C1 segment of cervical spinal cord (tissue), 14 donors: ENCODE measurements around the gene LINGO4.
"Not testable (repeated sequence)": the region's sequence is repeated elsewhere in the genome, so short reads cannot be mapped to it uniquely, and the experiment has no call there.

Experiments
- DNase-seq, 14 donors: peaks; one replicate each; lab custom pipeline; 2025; lab: John Stamatoyannopoulos, UW

LINGO4 gene

GRCh38 chr1:151782741-151783140 is 22.5 kb downstream of the LINGO4 start:
- DNase-seq: no peak

GRCh38 chr1:151782026-151782425 is 23.2 kb downstream of the LINGO4 start:
- not testable (repeated sequence) for DNase-seq

GRCh38 chr1:151780736-151781135 is 24.5 kb downstream of the LINGO4 start:
- DNase-seq: not testable (repeated sequence)

- no peak for DNase-seq
Observed at GRCh38 chr1:151779852-151780251, 25.4 kb downstream of the LINGO4 start.

GRCh38 chr1:151777317-151777716 is 27.9 kb downstream of the LINGO4 start:
- no peak for DNase-seq

- no peak for DNase-seq
Observed at GRCh38 chr1:151776665-151777062, 28.6 kb downstream of the LINGO4 start.

- no peak for DNase-seq
Observed at GRCh38 chr1:151775894-151776664, 29.1 kb downstream of the LINGO4 start.

- no peak for DNase-seq
Observed at GRCh38 chr1:151774256-151774922, 30.8 kb downstream of the LINGO4 start.

- no peak for DNase-seq
Observed at GRCh38 chr1:151773702-151774101, 31.5 kb downstream of the LINGO4 start.

- not testable (repeated sequence) for DNase-seq
Observed at GRCh38 chr1:151769270-151769669, 35.9 kb downstream of the LINGO4 start.

- DNase-seq: not testable (repeated sequence)
Observed at GRCh38 chr1:151768351-151769066, 36.7 kb downstream of the LINGO4 start.

- DNase-seq: peak in 1 of 14 donors; percentile 18
Observed at GRCh38 chr1:151763990-151764389, 41.2 kb downstream of the LINGO4 start.

- DNase-seq: peak; percentile 16 to 84 (median 66)
Observed at GRCh38 chr1:151762941-151763921, 42.0 kb downstream of the LINGO4 start, which contains the start of gene MRPL9. MRPL9 (minus strand) TSS chr1:151763496; CDS start chr1:151763479, 17 bp downstream.

GRCh38 chr1:151760597-151761385 is 44.4 kb downstream of the LINGO4 start:
- no peak for DNase-seq

- no peak for DNase-seq
Observed at GRCh38 chr1:151759241-151759640, 46.0 kb downstream of the LINGO4 start.

- DNase-seq: no peak
Observed at GRCh38 chr1:151756291-151756690, 48.9 kb downstream of the LINGO4 start.
